ENCODE results near the gene CAPN3.

The CAPN3 gene

DNA sequence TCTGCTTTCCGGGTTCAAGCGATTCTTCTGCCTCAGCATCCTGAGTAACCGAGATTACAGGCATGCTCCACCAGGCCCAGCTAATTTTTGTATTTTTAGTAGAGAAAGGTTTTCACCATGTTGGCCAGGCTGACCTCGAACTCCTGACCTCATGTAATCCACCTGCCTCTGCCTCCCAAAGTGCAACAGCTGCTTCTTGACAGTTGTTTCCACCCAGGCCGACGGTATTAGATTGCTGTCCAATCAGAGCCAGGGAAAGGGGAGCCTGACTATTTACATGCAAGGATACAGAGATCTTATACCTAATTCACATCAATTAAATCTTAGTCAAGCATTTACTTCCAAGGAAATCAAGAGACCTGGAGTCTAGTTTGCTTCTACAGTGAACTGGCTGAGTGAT lies 4.0 kb upstream of the CAPN3 start:
- DNase-seq (ENCODE audit: low read depth in 2 of 3, low spot score in 2 of 3): no peak

GRCh38 chr15:42356851-42357250 lies 2.5 kb upstream of the CAPN3 start:
- no peak for DNase-seq (ENCODE audit: low read depth in 2 of 3, low spot score in 2 of 3)

- no peak for DNase-seq (ENCODE audit: low read depth in 2 of 3, low spot score in 2 of 3)
Observed at GRCh38 chr15:42358141-42358540, 1.2 kb upstream of the CAPN3 start.

GRCh38 chr15:42359985-42360384 lies 684 bp downstream of the CAPN3 start:
- DNase-seq (ENCODE audit: low read depth in 2 of 3, low spot score in 2 of 3): no peak

GRCh38 chr15:42360535-42361112 lies 1.3 kb downstream of the CAPN3 start:
- no peak for DNase-seq (ENCODE audit: low read depth in 2 of 3, low spot score in 2 of 3)

- DNase-seq (ENCODE audit: low read depth in 2 of 3, low spot score in 2 of 3): no peak
Observed at GRCh38 chr15:42363487-42363886, 4.2 kb downstream of the CAPN3 start.

GRCh38 chr15:42363942-42364341 lies 4.6 kb downstream of the CAPN3 start:
- DNase-seq (ENCODE audit: low read depth in 2 of 3, low spot score in 2 of 3): no peak

- no peak for DNase-seq (ENCODE audit: low read depth in 2 of 3, low spot score in 2 of 3)
Observed at GRCh38 chr15:42364529-42364928, 5.2 kb downstream of the CAPN3 start.

- DNase-seq (ENCODE audit: low read depth in 2 of 3, low spot score in 2 of 3): no peak
Observed at GRCh38 chr15:42365921-42366550, 6.7 kb downstream of the CAPN3 start.

GRCh38 chr15:42367041-42367440 lies 7.7 kb downstream of the CAPN3 start:
- DNase-seq (ENCODE audit: low read depth in 2 of 3, low spot score in 2 of 3): no peak

- no peak for DNase-seq (ENCODE audit: low read depth in 2 of 3, low spot score in 2 of 3)
Observed at GRCh38 chr15:42368096-42368495, 8.8 kb downstream of the CAPN3 start.

DNA sequence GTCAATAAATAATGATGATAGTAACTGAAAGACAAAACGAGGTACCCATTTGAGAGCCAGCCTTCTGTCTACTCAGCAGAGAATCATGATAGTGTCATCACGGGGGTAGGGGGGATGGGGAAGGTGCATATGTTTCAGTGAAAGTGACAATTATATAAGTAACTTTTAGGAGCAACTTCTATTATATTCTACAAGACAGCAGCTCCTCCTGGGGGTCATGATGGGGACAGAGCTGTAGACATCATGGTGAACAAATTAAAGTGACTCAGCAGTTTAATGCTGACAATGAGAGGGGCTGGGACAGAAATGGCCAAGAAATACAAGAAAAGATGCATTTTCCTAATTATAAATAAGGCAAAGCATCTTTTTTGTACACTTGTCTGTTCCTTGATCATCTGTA lies 11.8 kb downstream of the CAPN3 start:
- no peak for DNase-seq (ENCODE audit: low read depth in 2 of 3, low spot score in 2 of 3)

- DNase-seq (ENCODE audit: low read depth in 2 of 3, low spot score in 2 of 3): no peak
Observed at GRCh38 chr15:42373274-42373673, 14.0 kb downstream of the CAPN3 start.

DNA sequence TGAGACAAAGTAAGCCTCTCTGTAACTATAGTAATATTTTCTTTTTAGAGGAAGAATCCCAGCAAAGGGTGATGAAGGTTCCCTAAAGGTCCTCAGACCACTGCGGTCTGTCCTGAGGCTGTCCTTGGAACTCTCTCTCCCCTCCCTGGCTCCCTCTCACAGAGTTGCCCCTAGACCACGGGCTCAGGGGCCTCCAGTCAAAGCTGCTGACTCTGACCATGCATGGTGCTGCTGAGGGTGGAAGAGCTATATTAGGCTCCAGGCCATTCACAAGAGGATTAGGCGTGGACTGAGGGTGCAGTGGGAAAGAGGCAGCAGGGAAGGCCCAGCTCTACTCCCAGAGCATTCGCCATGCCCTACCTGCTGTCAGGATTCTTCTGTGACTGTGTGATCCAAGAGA lies 14.6 kb downstream of the CAPN3 start:
- DNase-seq (ENCODE audit: low read depth in 2 of 3, low spot score in 2 of 3): no peak

GRCh38 chr15:42374810-42375209 lies 15.5 kb downstream of the CAPN3 start:
- DNase-seq (ENCODE audit: low read depth in 2 of 3, low spot score in 2 of 3): no peak

- no peak for DNase-seq (ENCODE audit: low read depth in 2 of 3, low spot score in 2 of 3)
Observed at GRCh38 chr15:42375252-42375651, 16.0 kb downstream of the CAPN3 start.

- DNase-seq (ENCODE audit: low read depth in 2 of 3, low spot score in 2 of 3): no peak
Observed at GRCh38 chr15:42375941-42376340, 16.6 kb downstream of the CAPN3 start.

DNA sequence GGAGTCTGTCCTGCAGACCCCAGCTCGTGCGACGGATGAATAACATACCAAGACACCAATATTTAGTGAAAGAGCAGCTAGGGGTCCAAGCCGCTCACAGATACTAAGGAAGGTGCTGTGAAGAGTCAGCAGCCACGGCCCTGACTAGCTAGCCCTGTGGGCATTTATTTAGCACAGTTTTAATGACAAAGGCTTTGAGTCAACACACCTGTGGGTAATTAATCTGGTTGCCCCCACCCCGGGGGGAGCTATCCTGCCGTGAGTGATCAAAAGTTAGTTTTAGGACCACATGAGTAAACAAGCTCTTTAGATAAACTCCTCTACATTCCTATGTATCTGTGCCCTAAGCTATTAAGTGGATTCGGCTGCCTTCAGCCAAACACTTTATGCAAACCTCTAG lies 18.7 kb downstream of the CAPN3 start:
- no peak for DNase-seq (ENCODE audit: low read depth in 2 of 3, low spot score in 2 of 3)

GRCh38 chr15:42384597-42384996 lies 25.3 kb downstream of the CAPN3 start:
- DNase-seq (ENCODE audit: low read depth in 2 of 3, low spot score in 2 of 3): no peak

DNA sequence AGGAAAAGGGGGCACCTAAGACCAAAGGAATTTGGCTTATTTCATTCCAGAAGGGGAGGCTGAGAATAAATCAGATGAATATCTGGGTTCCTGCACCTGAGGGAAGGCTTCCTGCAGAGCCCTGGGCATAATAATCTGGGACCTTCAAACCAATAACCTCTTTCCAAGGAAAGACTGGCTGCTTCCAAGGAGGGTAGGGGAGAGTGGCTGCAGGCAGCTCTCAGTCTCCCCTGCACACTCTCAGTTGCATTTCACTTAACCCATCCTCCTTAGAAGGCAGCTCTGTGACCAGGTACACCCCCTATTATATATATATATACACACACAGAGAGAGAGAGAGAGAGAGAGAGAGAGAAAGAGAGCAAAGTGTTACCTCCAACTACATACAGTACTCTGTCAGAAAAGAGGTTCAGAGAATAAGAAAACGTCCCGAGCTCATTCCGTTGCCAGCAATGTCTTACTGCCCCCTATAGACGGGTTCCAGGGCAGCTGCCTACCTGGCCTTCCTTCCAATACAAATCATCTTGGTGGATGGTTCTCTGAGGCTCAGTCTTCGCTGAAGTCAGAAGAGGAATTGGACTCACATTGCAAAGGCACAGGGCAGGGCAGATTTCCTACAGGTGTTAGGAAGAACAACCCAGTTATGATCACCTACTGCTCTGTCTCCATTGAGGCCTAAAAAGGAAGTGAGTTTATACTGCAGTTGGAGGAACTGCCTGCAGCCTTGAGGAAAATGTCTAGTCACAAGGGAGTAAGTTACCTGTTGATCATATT lies 26.1 kb downstream of the CAPN3 start:
- no peak for DNase-seq (ENCODE audit: low read depth in 2 of 3, low spot score in 2 of 3)

- DNase-seq (ENCODE audit: low read depth in 2 of 3, low spot score in 2 of 3): no peak
Observed at GRCh38 chr15:42385980-42386700, 26.8 kb downstream of the CAPN3 start.

DNA sequence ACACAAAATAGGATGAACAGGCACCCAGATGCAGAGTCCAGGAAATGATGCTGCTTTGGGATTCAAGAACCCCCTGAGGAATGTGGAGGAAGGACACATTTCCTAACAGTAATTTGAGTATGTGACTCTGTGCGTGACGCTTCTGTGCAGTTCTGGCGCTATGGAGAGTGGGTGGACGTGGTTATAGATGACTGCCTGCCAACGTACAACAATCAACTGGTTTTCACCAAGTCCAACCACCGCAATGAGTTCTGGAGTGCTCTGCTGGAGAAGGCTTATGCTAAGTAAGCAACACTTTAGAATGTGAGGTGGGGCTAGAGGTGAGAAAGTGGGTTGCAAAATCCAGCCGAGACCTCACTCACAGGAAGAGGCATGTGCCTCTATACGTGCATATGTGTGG lies 28.3 kb downstream of the CAPN3 start:
- no peak for DNase-seq (ENCODE audit: low read depth in 2 of 3, low spot score in 2 of 3)
